Measurements from ENCODE around the gene CACNB2.

DNA sequence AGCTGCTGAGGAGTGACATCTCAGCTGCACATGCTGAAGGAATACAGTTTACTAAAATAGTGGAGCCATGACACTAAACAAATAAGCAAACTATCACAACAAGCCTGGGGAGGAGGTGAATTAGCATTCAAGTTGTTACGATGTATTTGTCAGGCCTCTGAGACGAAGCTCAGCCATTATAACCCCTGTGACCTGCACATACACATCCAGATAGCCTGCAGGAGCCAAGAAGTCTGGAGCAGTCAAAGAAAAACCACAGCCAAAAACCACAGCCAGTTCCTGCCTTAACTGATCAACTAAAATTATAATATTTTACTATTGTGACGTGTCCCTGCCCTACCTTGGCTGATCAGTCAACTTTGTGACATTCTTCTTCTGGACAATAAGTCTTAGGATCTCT lies 442.6 kb downstream of the CACNB2 start:
- TF ChIP-seq, protein P1, sequence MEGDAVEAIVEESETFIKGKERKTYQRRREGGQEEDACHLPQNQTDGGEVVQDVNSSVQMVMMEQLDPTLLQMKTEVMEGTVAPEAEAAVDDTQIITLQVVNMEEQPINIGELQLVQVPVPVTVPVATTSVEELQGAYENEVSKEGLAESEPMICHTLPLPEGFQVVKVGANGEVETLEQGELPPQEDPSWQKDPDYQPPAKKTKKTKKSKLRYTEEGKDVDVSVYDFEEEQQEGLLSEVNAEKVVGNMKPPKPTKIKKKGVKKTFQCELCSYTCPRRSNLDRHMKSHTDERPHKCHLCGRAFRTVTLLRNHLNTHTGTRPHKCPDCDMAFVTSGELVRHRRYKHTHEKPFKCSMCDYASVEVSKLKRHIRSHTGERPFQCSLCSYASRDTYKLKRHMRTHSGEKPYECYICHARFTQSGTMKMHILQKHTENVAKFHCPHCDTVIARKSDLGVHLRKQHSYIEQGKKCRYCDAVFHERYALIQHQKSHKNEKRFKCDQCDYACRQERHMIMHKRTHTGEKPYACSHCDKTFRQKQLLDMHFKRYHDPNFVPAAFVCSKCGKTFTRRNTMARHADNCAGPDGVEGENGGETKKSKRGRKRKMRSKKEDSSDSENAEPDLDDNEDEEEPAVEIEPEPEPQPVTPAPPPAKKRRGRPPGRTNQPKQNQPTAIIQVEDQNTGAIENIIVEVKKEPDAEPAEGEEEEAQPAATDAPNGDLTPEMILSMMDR (IDR thresholded peaks at IDR 0.05): no peak
- no peak for TF ChIP-seq POLR2A (IDR thresholded peaks at IDR 0.05)
- TF ChIP-seq POLR2AphosphoS5 (IDR thresholded peaks at IDR 0.05): no peak

All from gastroesophageal sphincter (tissue), 3 donors.